CD14-positive monocyte (primary cell): ENCODE results near the gene TBX19. TPM values are rescaled to one million over a fixed set of nuclear protein-coding genes. Genes with fewer than 3 reads are reported as not detected.

ENCODE experiments used
- DNase-seq, 3 donors: peaks; one replicate each; pipeline ENCODE4 v3.0.0-alpha.2; 2011 to 2022
- H2AFZ ChIP-seq: 2 replicates; pipeline ENCODE4 v1.6.0; 2012; ENCODE audit warnings: mild to moderate bottlenecking, low read depth, low read length, inconsistent platforms; ENCODE audit not compliant: insufficient read depth, poor library complexity, severe bottlenecking
- H3K27ac ChIP-seq, 2 donors: 1 replicate in 1 of 2; 2 replicates in 1 of 2; pipeline ENCODE4 v1.5.1; 2012 to 2013; ENCODE audit warnings: low read length in 2 of 2, control low read depth in 1 of 2, inconsistent platforms in 1 of 2, low read depth in 1 of 2, mild to moderate bottlenecking in 1 of 2
- H3K27me3 ChIP-seq, 2 donors: one replicate each; pipeline versions ENCODE4 v1.6.0 to v1.6.1; 2011 to 2013; ENCODE audit warnings: low read length in 2 of 2; ENCODE audit not compliant: control insufficient read depth in 2 of 2, insufficient read depth in 2 of 2
- H3K36me3 ChIP-seq, 2 donors: replicated peaks in 1 of 2; 1 replicate in 1 of 2; 2 replicates in 1 of 2; pipeline versions ENCODE4 v1.5.1 to v1.6.1; 2012 to 2013; ENCODE audit warnings: low read length in 2 of 2, control low read depth in 1 of 2, inconsistent platforms in 1 of 2, mild to moderate bottlenecking in 1 of 2; ENCODE audit not compliant: insufficient read depth in 2 of 2, control insufficient read depth in 1 of 2
- H3K4me1 ChIP-seq, 2 donors: 1 replicate in 1 of 2; 2 replicates in 1 of 2; pipeline versions ENCODE4 v1.5.1 to v1.6.1; 2012 to 2013; ENCODE audit warnings: low read length in 2 of 2, control low read depth in 1 of 2, inconsistent platforms in 1 of 2, mild to moderate bottlenecking in 1 of 2, moderate library complexity in 1 of 2; ENCODE audit not compliant: insufficient read depth in 2 of 2, control insufficient read depth in 1 of 2
- H3K4me2 ChIP-seq: replicated peaks from 2 replicates; pipeline ENCODE3; 2012; ENCODE audit warnings: low read length, moderate library complexity, mild to moderate bottlenecking; ENCODE audit not compliant: poor library complexity, severe bottlenecking; ENCODE audit errors: extremely low read depth
- H3K4me3 ChIP-seq, 3 experiments: fragments of 200-600 bp in 1 of 3; sonication (generic) in 1 of 3; replicated peaks in 1 of 3; 1 replicate in 2 of 3; 2 replicates in 1 of 3; pipeline ENCODE4 v1.5.1; 2011 to 2013; ENCODE audit warnings: low read length in 3 of 3, mild to moderate bottlenecking in 3 of 3, control low read depth in 2 of 3, low read depth in 2 of 3, inconsistent platforms in 1 of 3, moderate library complexity in 1 of 3
- H3K79me2 ChIP-seq: 2 replicates; pipeline ENCODE4 v1.6.0; 2012; ENCODE audit warnings: mild to moderate bottlenecking, control low read depth, inconsistent platforms, low read length, moderate library complexity; ENCODE audit not compliant: insufficient read depth
- H3K9ac ChIP-seq: 2 replicates; pipeline ENCODE4 v1.6.0; 2017; ENCODE audit warnings: low read length, mild to moderate bottlenecking; ENCODE audit not compliant: insufficient read depth, poor library complexity, severe bottlenecking
- H3K9me3 ChIP-seq, 2 donors: replicated peaks in 1 of 2; 1 replicate in 1 of 2; 2 replicates in 1 of 2; pipeline versions ENCODE4 v1.5.1 to v1.6.1; 2012 to 2013; ENCODE audit warnings: low read length in 2 of 2, control low read depth in 1 of 2; ENCODE audit not compliant: control insufficient read depth in 1 of 2, insufficient read depth in 1 of 2
- H4K20me1 ChIP-seq: 2 replicates; pipeline ENCODE4 v1.6.0; 2012; ENCODE audit warnings: mild to moderate bottlenecking, low read length, control low read depth, moderate library complexity; ENCODE audit not compliant: insufficient read depth
- H3K27ac Mint-ChIP-seq, 7 donors: one replicate each; pipeline ENCODE4 v1.8.0; 2020; ENCODE audit warnings: mild to moderate bottlenecking in 7 of 7, mixed read lengths in 7 of 7, moderate library complexity in 6 of 7, inconsistent platforms in 2 of 7
- H3K27me3 Mint-ChIP-seq, 3 donors: one replicate each; pipeline ENCODE4 v1.8.0; 2021 to 2022; ENCODE audit warnings: low read depth in 3 of 3, mild to moderate bottlenecking in 3 of 3, mixed read lengths in 3 of 3, moderate library complexity in 3 of 3, inconsistent platforms in 1 of 3
- H3K36me3 Mint-ChIP-seq, 2 donors: one replicate each; pipeline ENCODE4 v1.8.0; 2020; ENCODE audit warnings: mixed read lengths in 2 of 2, inconsistent platforms in 1 of 2, mild to moderate bottlenecking in 1 of 2
- H3K4me1 Mint-ChIP-seq: one replicate; pipeline ENCODE4 v1.8.0; 2020; ENCODE audit warnings: mild to moderate bottlenecking, mixed read lengths
- H3K4me3 Mint-ChIP-seq, 2 donors: one replicate each; pipeline ENCODE4 v1.8.0; 2020; ENCODE audit warnings: mild to moderate bottlenecking in 2 of 2, mixed read lengths in 2 of 2, moderate library complexity in 1 of 2
- H3K9me3 Mint-ChIP-seq, 7 donors: one replicate each; pipeline ENCODE4 v1.8.0; 2020 to 2022; ENCODE audit warnings: mixed read lengths in 7 of 7, mild to moderate bottlenecking in 6 of 7, moderate library complexity in 6 of 7, inconsistent platforms in 2 of 7
- CTCF ChIP-seq: fragments of 200-600 bp; IDR thresholded peaks from one replicate; pipeline ENCODE4 v1.8.0; 2022; ENCODE audit warnings: antibody characterized with exemption, mild to moderate bottlenecking
- WGBS: methylation state at CpG from one replicate; pipeline ENCODE4 v1.1.5; 2013; ENCODE audit warnings: missing lambda C conversion rate; ENCODE audit not compliant: insufficient coverage; 5-methylcytosine and 5-hydroxymethylcytosine counted together
- intact Hi-C, 2 donors: fragments of 100-400 bp; cut with micrococcal nuclease; formaldehyde crosslinking; loops; one replicate each; pipeline versions ENCODE4 v1.15.0 to v1.15.1; 2023
- polyA plus RNA-seq, 3 donors: library from polyadenylated mRNA; depleted of rRNA in 1 of 3; unstranded in 2 of 3; stranded (reverse) in 1 of 3; fragments of 300-500 nt in 2 of 3; fragments of >200 nt in 1 of 3; fragmentation: Illumina TruSeq in 2 of 3; gene quantifications; 1 replicate in 2 of 3; 2 replicates in 1 of 3; pipeline ENCODE4 v1.2.3, GENCODE V29; 2012 to 2021

TBX19 gene
- polyA plus RNA-seq, 3 donors, result 0.65 to 7.6 (median 1.6) TPM

- Mint-ChIP-seq H3K4me1 (peaks cover 2% of the 10 kb centered on the region), H3K27ac (no peak overlapping the region), H3K36me3 (peaks cover 0 to 14% of the 10 kb centered on the region in 2 donors), H3K4me3 (no peak overlapping the region), H3K9me3 (peaks cover 0 to 7% (median 2%) of the 10 kb centered on the region in 7 donors), H3K27me3 (peaks cover 0 to 2% (median 1%) of the 10 kb centered on the region in 3 donors)
- Histone ChIP-seq H3K27ac (no peak overlapping the region), H3K9ac (no peak overlapping the region), H3K36me3 (no peaks in the 10 kb centered on the region), H3K4me2 (no peak overlapping the region), H3K79me2 (no peaks in the 10 kb centered on the region), H3K9me3 (no peaks in the 10 kb centered on the region), H2AFZ (no peak overlapping the region), H3K4me1 (no peaks in the 10 kb centered on the region), H4K20me1 (no peaks in the 10 kb centered on the region), H3K4me3 (no peak overlapping the region), H3K27me3 (no peaks in the 10 kb centered on the region)
- TF ChIP-seq CTCF, result no peak
- WGBS, result 100% methylated on average over 3 of the region's 11 CpGs
- DNase-seq, result no peak
- intact Hi-C loops, result no loop called here
These were observed 1.1 kb downstream of the TBX19 start for GRCh38 chr1:168281603-168282325.

- Histone ChIP-seq H3K36me3 (no peaks in the 10 kb centered on the region), H2AFZ (no peak overlapping the region), H3K27me3 (no peaks in the 10 kb centered on the region), H3K4me2 (no peak overlapping the region), H4K20me1 (no peaks in the 10 kb centered on the region), H3K4me1 (no peaks in the 10 kb centered on the region), H3K9ac (no peak overlapping the region), H3K4me3 (no peak overlapping the region), H3K79me2 (no peaks in the 10 kb centered on the region), H3K27ac (no peak overlapping the region), H3K9me3 (no peaks in the 10 kb centered on the region)
- H3K27ac Mint-ChIP-seq, result no peak overlapping the region
- peaks cover 0 to 9% of the 10 kb centered on the region in 2 donors for H3K36me3 Mint-ChIP-seq
- no peak overlapping the region for H3K4me3 Mint-ChIP-seq
- intact Hi-C loops, result no loop called here
- no peaks in the 10 kb centered on the region for H3K9me3 Mint-ChIP-seq
- TF ChIP-seq CTCF, result no peak
- peaks cover 0 to 2% (median 1%) of the 10 kb centered on the region in 3 donors for H3K27me3 Mint-ChIP-seq
- peaks cover 8% of the 10 kb centered on the region for H3K4me1 Mint-ChIP-seq
- no peak for DNase-seq
These were observed 4.8 kb downstream of the TBX19 start for GRCh38 chr1:168285521-168285790.
